ENCODE results near the gene ARL15.

Gene ARL15

DNA sequence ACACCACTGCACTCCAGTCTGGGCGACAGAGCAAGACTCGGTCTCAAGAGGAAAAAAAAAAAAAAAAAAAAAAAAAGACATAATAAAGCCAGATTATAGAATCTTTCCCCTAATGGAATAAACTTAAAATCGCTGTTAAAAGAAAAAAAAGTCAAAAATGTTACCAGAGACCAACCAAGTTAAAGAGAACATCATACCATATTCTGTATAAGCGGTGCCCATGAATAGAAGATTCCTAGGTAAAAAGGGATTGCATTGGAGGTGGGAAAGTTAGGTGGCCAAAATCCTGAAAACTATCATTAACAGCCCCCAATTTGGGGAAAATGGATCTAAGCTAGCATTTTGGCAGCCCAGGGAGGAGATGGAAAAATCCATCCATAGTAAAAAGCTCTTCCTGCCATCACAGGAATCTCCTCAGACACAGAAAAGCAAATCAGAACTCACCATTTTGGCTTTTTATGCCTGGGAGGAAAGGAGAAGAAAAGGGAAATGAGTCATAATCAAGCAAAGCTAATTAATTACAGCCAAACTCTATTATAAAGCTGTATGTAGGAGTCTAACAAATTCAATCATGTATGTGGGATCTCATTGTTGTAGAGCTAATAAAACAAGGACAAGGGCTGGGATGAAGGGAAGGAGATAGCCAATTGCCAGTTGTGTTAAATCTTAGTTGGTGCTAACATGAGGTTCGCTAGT is 363.8 kb downstream of the ARL15 start:
- H3K36me3 Mint-ChIP-seq (ENCODE audit: insufficient read depth) = peaks cover 4% of the 10 kb centered on the region
- H3K4me1 Mint-ChIP-seq (ENCODE audit: low read depth in 2 of 2) = peaks cover 2 to 7% of the 10 kb centered on the region in 2 donors
- H3K27ac Mint-ChIP-seq = no peak overlapping the region
- no peaks in the 10 kb centered on the region for H3K27me3 Mint-ChIP-seq
- H3K4me3 Mint-ChIP-seq = no peak overlapping the region
- ATAC-seq (replicated peaks) (no peak), DNase-seq (no peak)
- no peaks in the 10 kb centered on the region for H3K9me3 Mint-ChIP-seq

DNA sequence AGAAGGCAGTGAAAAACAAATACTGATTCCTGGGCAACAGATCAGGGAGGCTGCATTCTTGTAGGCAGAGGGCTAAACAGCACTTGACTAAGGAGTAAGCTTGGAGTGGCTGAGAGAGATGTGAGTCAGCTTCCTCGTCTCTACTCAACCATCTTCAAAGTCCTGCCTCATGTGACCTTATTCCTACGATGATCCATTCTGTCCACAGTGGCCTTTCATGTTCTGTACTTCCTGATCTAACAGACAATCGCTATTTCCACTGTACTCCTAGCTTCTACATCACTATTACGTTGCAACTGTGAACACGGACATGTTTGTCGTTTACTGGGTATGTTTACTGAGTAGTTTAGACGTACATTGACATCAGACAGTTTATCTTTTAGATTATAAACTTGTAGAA is 365.4 kb downstream of the ARL15 start:
- DNase-seq (no peak), ATAC-seq (replicated peaks) (no peak)
- H3K27ac Mint-ChIP-seq = no peak overlapping the region
- no peak overlapping the region for H3K4me3 Mint-ChIP-seq
- no peaks in the 10 kb centered on the region for H3K27me3 Mint-ChIP-seq
- peaks cover 4% of the 10 kb centered on the region for H3K36me3 Mint-ChIP-seq (ENCODE audit: insufficient read depth)
- H3K9me3 Mint-ChIP-seq = no peaks in the 10 kb centered on the region
- H3K4me1 Mint-ChIP-seq (ENCODE audit: low read depth in 2 of 2) = peaks cover 2 to 8% of the 10 kb centered on the region in 2 donors

DNA sequence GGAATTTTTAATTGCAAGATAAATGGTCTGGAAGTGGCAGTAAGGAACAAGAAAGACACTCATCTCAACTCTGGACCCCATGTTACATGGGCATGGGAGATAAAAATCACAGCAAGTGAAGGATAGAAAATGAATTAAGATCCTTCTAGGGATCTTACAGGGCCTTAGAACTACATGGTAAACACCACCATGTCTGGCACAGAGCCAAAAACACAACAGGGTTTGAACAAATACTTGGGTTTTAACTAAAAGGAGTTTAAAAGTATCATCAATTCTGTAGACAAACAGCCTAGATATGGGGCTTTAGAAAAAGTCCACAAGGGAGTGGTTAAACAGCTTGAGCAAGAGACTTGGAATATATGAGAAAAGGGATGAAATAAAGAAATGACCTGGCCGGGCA is 366.4 kb downstream of the ARL15 start:
- H3K4me3 Mint-ChIP-seq = no peak overlapping the region
- H3K4me1 Mint-ChIP-seq (ENCODE audit: low read depth in 2 of 2) = peaks cover 2 to 8% of the 10 kb centered on the region in 2 donors
- DNase-seq = no peak
- H3K27ac Mint-ChIP-seq = peak overlapping the region in 1 of 2 donors; percentile 1
- no peak for ATAC-seq (replicated peaks)
- H3K27me3 Mint-ChIP-seq = no peaks in the 10 kb centered on the region
- peaks cover 4% of the 10 kb centered on the region for H3K36me3 Mint-ChIP-seq (ENCODE audit: insufficient read depth)
- no peaks in the 10 kb centered on the region for H3K9me3 Mint-ChIP-seq

DNA sequence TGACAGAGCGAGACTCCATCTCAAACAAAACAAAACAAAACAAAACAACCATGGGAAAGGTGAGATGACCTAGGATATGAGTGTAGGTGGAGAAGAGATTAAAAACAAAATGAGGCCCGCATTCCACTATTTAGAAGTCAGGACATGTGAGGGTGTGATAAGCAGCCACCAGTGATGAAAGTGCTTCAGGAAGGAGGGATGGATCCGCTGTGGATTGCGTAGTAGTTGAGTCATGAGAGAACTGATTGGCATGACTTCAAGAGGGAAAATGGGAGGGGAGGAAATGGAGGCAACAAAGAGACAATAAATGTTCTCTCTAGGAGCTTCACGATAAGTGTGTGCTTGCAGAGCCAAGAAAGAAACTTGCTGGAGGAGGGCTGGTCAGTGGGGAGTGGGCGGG is 367.6 kb downstream of the ARL15 start:
- DNase-seq (no peak), ATAC-seq (replicated peaks) (no peak)
- Mint-ChIP-seq H3K27me3 (no peaks in the 10 kb centered on the region), H3K4me1 (ENCODE audit: low read depth in 2 of 2) (peaks cover 2 to 8% of the 10 kb centered on the region in 2 donors), H3K36me3 (ENCODE audit: insufficient read depth) (peaks cover 4% of the 10 kb centered on the region), H3K4me3 (no peak overlapping the region), H3K27ac (no peak overlapping the region), H3K9me3 (no peaks in the 10 kb centered on the region)

DNA sequence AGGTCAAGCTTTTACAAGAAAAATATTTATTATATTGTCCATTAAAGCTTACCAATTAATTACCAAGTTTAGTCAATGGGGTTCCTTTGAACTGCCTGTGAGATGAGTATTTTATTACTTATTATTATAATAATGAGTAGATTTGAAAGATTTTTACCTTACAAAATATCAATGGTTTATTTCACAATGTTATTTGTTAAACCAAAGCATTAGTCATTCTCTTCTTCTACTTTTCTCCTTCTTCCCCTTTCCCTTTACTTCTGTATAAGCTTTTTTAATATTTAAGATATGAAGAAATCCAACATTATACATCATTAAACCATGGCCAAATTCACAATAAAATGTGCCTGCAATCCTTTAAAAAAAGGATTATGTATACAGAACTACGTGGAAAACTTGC is 369.5 kb downstream of the ARL15 start:
- H3K9me3 Mint-ChIP-seq = no peaks in the 10 kb centered on the region
- no peak overlapping the region for H3K27ac Mint-ChIP-seq
- H3K36me3 Mint-ChIP-seq (ENCODE audit: insufficient read depth) = peaks cover 4% of the 10 kb centered on the region
- DNase-seq = no peak
- peaks cover 0 to 8% of the 10 kb centered on the region in 2 donors for H3K4me1 Mint-ChIP-seq (ENCODE audit: low read depth in 2 of 2)
- H3K27me3 Mint-ChIP-seq = no peaks in the 10 kb centered on the region
- no peak overlapping the region for H3K4me3 Mint-ChIP-seq
- no peak for ATAC-seq (replicated peaks)

DNA sequence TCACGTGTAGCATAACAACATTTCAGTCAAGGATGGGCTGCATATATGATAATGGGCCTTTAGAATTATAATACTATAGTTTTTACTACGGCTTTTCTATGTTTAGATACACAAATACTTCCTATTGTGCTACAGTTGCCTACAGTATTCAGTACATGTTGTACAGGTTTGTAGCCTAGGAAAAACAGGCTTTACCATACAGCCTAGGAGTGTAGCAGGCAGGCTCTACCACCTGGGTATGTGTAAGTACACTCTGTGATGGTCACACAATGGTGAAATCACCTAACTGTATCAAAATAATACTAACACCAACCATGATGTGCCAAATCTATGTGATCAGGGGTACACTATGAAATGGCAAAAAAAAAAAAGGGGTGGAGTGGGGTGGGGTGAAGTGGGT is 372.9 kb downstream of the ARL15 start:
- DNase-seq (no peak), ATAC-seq (replicated peaks) (no peak)
- H3K9me3 Mint-ChIP-seq = no peaks in the 10 kb centered on the region
- no peak overlapping the region for H3K27ac Mint-ChIP-seq
- no peaks in the 10 kb centered on the region for H3K27me3 Mint-ChIP-seq
- H3K4me1 Mint-ChIP-seq (ENCODE audit: low read depth in 2 of 2) = peaks cover 0 to 8% of the 10 kb centered on the region in 2 donors
- H3K36me3 Mint-ChIP-seq (ENCODE audit: insufficient read depth) = no peaks in the 10 kb centered on the region
- H3K4me3 Mint-ChIP-seq = no peak overlapping the region

DNA sequence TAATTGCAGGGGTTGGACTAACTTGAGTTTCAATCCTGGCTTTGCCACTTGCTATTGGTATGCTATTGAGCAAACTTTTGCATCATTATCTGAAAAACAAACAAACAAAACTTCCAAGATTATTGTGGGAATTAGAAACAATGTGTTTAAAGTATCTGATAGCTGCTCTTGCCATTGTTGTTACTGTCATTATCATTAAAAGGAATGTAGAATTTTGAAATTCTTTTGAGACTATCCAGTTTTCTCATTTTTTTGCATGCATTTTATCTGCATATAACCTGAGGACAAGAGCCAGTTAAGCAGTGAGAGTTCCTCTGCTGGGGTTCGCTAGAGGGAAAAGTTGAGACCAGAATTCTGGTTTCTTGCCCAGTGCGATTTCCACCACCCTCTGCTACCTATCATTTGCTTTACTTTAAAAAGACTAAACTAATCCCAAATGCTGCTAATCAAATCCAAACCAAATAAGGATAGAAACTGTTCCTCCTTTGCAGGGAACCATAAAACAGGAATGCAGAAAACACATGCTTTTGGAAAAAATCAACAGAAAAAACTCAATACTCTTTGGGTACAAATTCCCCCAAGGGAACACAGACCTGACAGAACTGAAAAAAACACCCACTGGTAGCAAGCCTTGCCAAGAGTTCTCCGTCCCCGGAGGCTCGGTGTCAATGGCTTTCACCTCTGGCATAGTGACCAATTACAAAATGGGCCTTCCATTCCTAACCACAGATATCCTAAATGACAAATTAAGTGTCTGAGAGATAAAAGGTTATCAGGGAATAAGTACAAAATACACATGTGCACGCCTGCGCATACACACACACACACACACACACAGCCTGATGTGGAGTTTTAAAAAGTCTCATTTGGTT is 373.7 kb downstream of the ARL15 start:
- no peak for DNase-seq
- no peaks in the 10 kb centered on the region for H3K9me3 Mint-ChIP-seq
- ATAC-seq (replicated peaks) = no peak
- no peak overlapping the region for H3K27ac Mint-ChIP-seq
- H3K4me1 Mint-ChIP-seq (ENCODE audit: low read depth in 2 of 2) = peaks cover 0 to 3% of the 10 kb centered on the region in 2 donors
- H3K36me3 Mint-ChIP-seq (ENCODE audit: insufficient read depth) = no peaks in the 10 kb centered on the region
- no peak overlapping the region for H3K4me3 Mint-ChIP-seq
- H3K27me3 Mint-ChIP-seq = no peaks in the 10 kb centered on the region

DNA sequence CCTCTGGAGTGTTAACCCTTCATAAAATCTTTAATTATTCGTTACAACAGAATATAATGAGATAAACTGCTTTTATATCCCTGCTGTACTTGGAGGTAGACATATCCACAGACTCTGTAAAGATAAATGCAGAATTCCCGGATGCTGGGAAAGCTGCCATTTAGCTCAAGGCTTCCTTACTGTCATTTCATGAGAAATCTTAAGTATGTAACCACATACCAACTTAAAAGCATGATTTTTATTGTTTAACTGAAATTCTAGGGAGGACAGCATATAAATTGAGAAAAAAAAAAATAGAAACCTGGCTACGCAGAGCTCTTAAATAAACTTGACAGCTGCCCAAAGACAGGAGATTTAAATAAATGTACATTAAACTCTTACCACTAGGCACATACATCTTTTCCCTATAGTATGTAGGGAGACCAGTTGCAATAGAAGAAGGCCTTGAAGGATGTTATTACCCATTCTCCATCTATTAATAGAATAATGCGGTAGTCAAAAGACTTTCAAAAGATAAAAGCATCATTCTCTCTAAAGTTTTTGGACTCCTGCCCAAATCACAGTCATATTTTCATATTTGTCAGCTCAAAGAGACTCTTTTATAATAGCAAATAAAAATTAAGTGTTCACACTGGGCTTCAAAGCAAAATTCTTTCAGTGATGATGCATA is 376.1 kb downstream of the ARL15 start:
- Mint-ChIP-seq H3K27ac (no peak overlapping the region), H3K4me3 (no peak overlapping the region), H3K9me3 (no peaks in the 10 kb centered on the region), H3K27me3 (no peaks in the 10 kb centered on the region), H3K36me3 (ENCODE audit: insufficient read depth) (no peaks in the 10 kb centered on the region), H3K4me1 (ENCODE audit: low read depth in 2 of 2) (peaks cover 0 to 6% of the 10 kb centered on the region in 2 donors)
- no peak for ATAC-seq (replicated peaks)
- no peak for DNase-seq

DNA sequence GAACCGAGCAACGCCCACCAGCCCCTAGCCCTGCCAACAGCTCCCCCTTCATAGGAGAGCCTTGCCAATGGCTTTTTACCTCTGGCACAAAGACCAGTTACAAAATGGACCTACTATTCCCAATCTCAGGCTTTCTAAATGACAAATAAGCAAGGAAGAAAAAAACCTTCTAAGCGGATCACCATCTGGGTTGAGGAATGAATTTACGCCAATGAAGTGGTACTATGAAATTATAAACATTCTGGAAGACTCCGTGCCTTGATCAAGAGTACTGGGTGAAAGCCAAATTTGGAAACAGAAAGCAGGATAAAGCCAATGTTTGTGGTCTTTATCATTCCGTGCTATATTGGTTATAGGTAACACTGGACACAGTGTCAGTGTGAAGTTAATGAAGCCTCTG is 378.0 kb downstream of the ARL15 start:
- H3K9me3 Mint-ChIP-seq = no peaks in the 10 kb centered on the region
- H3K4me3 Mint-ChIP-seq = no peak overlapping the region
- H3K27me3 Mint-ChIP-seq = no peaks in the 10 kb centered on the region
- H3K4me1 Mint-ChIP-seq (ENCODE audit: low read depth in 2 of 2) = peaks cover 0 to 6% of the 10 kb centered on the region in 2 donors
- no peak overlapping the region for H3K27ac Mint-ChIP-seq
- H3K36me3 Mint-ChIP-seq (ENCODE audit: insufficient read depth) = no peaks in the 10 kb centered on the region
- no peak for ATAC-seq (replicated peaks)
- no peak for DNase-seq

DNA sequence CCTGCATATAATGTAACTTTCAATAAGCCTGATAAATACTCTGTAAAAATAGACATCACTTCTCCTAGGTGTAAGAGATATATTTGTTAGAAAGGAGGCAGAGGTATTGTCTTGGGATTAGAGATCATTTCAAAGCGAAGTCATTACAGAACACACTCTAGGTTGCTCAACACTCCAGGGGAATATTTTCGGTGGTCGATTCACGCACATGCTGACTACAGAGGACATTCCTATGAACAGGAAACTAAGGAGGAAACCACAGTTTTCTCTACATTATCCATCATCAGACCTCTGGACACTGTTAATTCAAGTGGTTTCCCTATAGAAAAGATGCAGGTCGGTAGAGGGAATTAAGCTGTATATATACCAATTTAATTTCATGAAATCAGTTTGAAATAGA is 379.9 kb downstream of the ARL15 start:
- no peak overlapping the region for H3K4me3 Mint-ChIP-seq

DNA sequence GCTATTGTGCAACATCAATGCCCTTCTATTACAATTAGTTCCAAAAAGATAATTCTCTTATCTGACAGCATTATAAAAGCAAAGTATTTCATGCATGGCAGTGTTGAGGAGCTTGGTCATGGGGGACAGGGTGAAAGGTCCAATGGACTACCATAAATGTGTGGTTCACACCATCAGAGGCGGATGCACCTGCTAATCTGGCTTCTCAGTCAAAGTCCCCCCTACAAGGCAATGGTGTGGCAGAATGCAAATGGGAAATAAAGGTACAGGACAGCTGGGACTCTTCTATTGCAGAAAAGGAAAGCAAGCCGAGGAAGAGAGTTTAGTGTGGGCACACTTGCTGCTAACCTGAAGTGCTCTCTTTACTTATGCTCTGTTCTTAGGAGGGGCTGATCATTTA is 380.8 kb downstream of the ARL15 start:
- ATAC-seq (replicated peaks) (no peak), DNase-seq (no peak)
- Mint-ChIP-seq H3K9me3 (no peaks in the 10 kb centered on the region), H3K36me3 (ENCODE audit: insufficient read depth) (no peaks in the 10 kb centered on the region), H3K4me1 (ENCODE audit: low read depth in 2 of 2) (peaks cover 0 to 6% of the 10 kb centered on the region in 2 donors), H3K27me3 (no peaks in the 10 kb centered on the region), H3K4me3 (no peak overlapping the region), H3K27ac (no peak overlapping the region)

More for the DNA sequence above, 379.9 kb downstream of the ARL15 start:
- H3K9me3 Mint-ChIP-seq = no peaks in the 10 kb centered on the region
- H3K4me1 Mint-ChIP-seq (ENCODE audit: low read depth in 2 of 2) = peaks cover 0 to 6% of the 10 kb centered on the region in 2 donors
- H3K27me3 Mint-ChIP-seq = no peaks in the 10 kb centered on the region
- H3K36me3 Mint-ChIP-seq (ENCODE audit: insufficient read depth) = no peaks in the 10 kb centered on the region
- no peak for DNase-seq
- H3K27ac Mint-ChIP-seq = no peak overlapping the region
- no peak for ATAC-seq (replicated peaks)

DNA sequence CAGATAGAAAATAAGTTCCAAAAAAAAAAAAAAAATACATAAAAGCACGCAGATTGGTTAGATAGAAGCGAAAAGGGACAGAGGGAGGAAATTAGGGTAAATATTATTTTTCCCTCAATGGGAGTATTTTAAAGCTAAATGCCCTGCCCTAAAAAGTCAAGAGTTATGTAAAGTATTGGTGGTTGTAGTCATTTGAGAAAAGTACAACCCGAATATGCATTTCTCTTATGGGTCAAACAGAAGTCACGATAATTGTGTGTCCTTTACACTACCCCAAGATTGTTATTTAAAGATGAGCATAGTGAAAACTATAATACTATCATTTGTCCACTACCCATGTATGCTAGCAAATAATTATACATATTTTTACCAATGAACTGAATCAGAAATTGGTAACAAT is 381.2 kb downstream of the ARL15 start:
- no peaks in the 10 kb centered on the region for H3K9me3 Mint-ChIP-seq
- peaks cover 0 to 6% of the 10 kb centered on the region in 2 donors for H3K4me1 Mint-ChIP-seq (ENCODE audit: low read depth in 2 of 2)
- ATAC-seq (replicated peaks) (no peak), DNase-seq (no peak)
- no peak overlapping the region for H3K27ac Mint-ChIP-seq
- H3K36me3 Mint-ChIP-seq (ENCODE audit: insufficient read depth) = no peaks in the 10 kb centered on the region
- H3K27me3 Mint-ChIP-seq = no peaks in the 10 kb centered on the region
- H3K4me3 Mint-ChIP-seq = no peak overlapping the region

DNA sequence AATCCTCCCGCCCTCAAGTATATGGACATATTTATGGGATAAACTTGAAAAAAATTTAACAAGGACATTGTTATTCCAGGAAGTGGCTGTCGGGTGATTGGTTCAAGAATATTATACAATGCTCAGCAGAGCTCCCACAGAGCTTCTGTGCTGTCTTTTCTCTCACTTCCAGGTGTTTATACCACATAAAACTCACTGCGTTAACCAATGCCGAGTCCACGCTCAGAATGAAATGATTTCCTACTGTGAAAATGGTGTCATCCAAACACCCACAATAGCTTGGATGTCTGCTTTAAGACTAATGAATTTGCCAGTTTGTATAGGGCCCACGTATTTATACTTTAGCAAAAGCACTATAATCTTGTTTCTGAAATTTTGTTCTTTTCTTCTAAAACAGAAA is 381.7 kb downstream of the ARL15 start:
- no peak for ATAC-seq (replicated peaks)
- peaks cover 0 to 6% of the 10 kb centered on the region in 2 donors for H3K4me1 Mint-ChIP-seq (ENCODE audit: low read depth in 2 of 2)
- no peak for DNase-seq
- H3K27me3 Mint-ChIP-seq = no peaks in the 10 kb centered on the region
- no peak overlapping the region for H3K27ac Mint-ChIP-seq
- no peaks in the 10 kb centered on the region for H3K36me3 Mint-ChIP-seq (ENCODE audit: insufficient read depth)
- no peak overlapping the region for H3K4me3 Mint-ChIP-seq
- H3K9me3 Mint-ChIP-seq = no peaks in the 10 kb centered on the region

All from effector memory CD8-positive, alpha-beta T cell (primary cell).